ENCODE measurements around the gene ALDH3A1.
A peak's percentile ranks its signal among the peaks of the same experiment; 100 is the strongest.
"Not testable (repeated sequence)": the region's sequence is repeated elsewhere in the genome, so short reads cannot be mapped to it uniquely, and the experiment has no call there.

ALDH3A1 gene

GRCh38 chr17:19747829-19748806 lies at the start of gene ALDH3A1:
ALDH3A1 (minus strand) TSS chr17:19748298; CDS start chr17:19745129, 3,169 bp downstream.
- DNase-seq, result no peak

GRCh38 chr17:19796457-19796856 lies 48.4 kb upstream of the ALDH3A1 start:
- no peak for DNase-seq

- no peak for DNase-seq
Observed at GRCh38 chr17:19791918-19792550, 43.9 kb upstream of the ALDH3A1 start.

GRCh38 chr17:19787733-19788357 lies 39.7 kb upstream of the ALDH3A1 start:
- peak; percentile 44 for DNase-seq

- DNase-seq, result no peak
Observed at GRCh38 chr17:19785854-19786253, 37.8 kb upstream of the ALDH3A1 start.

GRCh38 chr17:19781488-19782458 lies 33.7 kb upstream of the ALDH3A1 start:
- DNase-seq, result peak; percentile 64

GRCh38 chr17:19780846-19781245 lies 32.7 kb upstream of the ALDH3A1 start:
- DNase-seq, result no peak

GRCh38 chr17:19773534-19773933 lies 25.4 kb upstream of the ALDH3A1 start:
- no peak for DNase-seq

- DNase-seq, result peak; percentile 55
Observed at GRCh38 chr17:19771971-19772630, 24.0 kb upstream of the ALDH3A1 start.

- DNase-seq, result no peak
Observed at GRCh38 chr17:19770985-19771735, 23.1 kb upstream of the ALDH3A1 start.

- DNase-seq, result no peak
Observed at GRCh38 chr17:19769946-19770652, 22.0 kb upstream of the ALDH3A1 start.

- peak; percentile 28 for DNase-seq
Observed at GRCh38 chr17:19768046-19768782, 20.1 kb upstream of the ALDH3A1 start.

- DNase-seq, result peak; percentile 78
Observed at GRCh38 chr17:19766421-19767270, 18.5 kb upstream of the ALDH3A1 start.

GRCh38 chr17:19766016-19766415 lies 17.9 kb upstream of the ALDH3A1 start:
- no peak for DNase-seq

GRCh38 chr17:19763991-19764390 lies 15.9 kb upstream of the ALDH3A1 start:
- DNase-seq, result not testable (repeated sequence)

- no peak for DNase-seq
Observed at GRCh38 chr17:19763416-19763815, 15.3 kb upstream of the ALDH3A1 start.

- no peak for DNase-seq
Observed at GRCh38 chr17:19762515-19762961, 14.4 kb upstream of the ALDH3A1 start.

GRCh38 chr17:19760746-19761145 lies 12.6 kb upstream of the ALDH3A1 start:
- DNase-seq, result no peak
